NCI-H2107 treated with DMSO at 0.1 percent for 48 hours (cell line): Measurements from ENCODE around the gene LYZL2.
"Not testable (repeated sequence)": the region's sequence is repeated elsewhere in the genome, so short reads cannot be mapped to it uniquely, and the experiment has no call there.

ENCODE experiments used
- DNase-seq: peaks from one replicate; lab custom pipeline; 2025; ENCODE audit not compliant: unreplicated experiment; lab: John Stamatoyannopoulos, UW

The LYZL2 gene

DNA sequence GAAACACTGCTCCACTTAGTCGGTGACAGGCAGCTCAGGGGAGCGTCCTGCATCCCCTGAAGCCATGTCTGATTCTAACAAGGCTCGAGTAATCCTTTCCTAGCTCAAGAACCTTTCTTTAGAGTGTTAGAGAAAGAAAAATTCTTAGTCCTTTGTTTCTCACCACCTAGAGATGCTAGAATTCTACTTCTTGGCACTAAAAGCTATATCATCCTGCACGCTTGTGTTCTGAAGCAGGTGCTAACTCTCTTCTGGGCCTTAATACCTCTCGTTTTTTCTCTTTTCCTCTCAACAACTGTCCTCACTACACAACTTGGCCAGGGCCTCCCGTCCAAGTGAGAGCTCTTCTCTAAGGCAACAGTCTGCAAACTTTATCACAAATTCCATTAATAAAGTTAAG, at the start of gene LYZL2:
Gene LYZL2, minus strand, starts transcription at position 101 of the 400 bp plus-strand sequence. CDS start 2,838 bp downstream, outside the sequence.
- no peak for DNase-seq

DNA sequence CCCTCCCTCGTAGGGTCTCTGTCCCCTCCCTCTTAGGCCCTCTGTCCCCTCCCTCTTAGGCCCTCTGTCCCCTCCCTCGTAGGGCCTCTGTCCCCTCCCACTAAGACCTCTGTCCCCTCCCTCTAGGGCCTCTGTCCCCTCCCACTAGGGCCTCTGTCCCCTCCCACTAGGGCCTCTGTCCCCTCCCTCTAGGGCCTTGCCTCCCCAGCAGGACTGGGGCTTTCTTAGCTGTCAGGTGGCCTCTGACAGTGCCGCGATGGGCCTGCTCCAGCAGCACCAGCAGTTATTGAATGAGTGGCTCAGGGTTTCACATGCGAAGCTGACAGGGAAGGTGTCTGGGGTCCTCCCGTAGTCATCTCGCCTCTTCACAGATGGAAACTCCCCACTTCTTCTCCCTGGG, 48.1 kb upstream of the LYZL2 start:
- DNase-seq = not testable (repeated sequence)

DNA sequence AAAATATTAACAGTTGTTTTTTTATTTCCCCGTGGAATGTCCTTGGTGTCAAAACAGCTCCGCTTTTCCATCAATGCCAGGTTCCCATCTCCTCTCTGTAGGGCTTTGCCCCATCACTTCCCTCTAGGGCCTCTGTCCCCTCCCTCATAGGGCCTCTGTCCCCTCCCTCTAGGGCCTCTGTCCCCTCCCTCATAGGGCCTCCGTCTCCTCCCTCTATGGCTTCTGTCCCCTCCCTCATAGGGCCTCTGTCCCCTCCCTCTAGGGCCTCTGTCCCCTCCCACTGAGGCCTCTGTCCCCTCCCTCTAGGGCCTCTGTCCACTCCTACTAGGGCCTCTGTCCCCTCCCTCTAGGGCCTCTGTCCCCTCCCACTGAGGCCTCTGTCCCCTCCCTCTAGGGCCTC, 47.6 kb upstream of the LYZL2 start:
- not testable (repeated sequence) for DNase-seq

DNA sequence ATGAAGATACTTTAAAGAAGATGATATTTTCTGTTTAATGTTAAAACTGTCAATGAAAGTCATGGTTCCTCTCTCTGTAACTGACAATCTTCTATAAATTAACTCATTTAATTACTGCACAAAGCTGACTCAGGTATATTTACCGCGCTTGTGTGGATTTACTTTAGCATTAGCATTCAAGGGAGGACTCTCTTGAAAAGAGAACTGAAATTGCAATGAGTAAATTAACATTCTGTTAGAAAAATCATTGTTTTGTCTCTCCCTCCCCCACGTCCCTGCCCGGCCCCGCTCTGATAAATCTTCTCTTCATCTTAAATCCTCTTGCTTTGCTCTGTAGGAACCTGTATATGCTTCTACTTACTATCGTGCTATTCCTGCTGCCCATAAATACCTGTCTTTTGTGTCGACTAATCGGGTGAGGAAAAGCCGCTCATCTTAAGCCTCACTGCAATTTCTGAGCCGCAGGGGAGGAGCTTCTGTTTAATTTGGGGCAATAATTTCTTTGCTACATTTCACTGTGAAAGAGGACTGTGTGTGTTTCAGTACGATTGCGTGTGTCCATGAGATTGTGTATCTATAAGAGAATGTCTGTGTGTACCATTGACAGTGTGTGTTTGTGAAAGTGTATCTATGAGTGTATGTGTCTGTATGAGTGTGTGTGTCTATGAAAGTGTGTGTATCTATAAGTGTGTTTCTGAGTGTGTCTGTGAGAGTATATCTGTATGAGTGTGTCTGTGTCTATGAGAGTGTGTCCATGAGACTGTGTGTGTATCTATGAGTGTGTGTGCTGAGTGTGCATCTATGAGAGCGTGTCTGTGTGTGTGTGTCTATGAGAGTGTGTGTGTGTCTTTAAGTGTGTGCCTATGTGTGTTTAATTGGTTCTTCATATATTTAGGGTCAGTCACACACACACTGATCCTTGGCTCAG, 46.5 kb upstream of the LYZL2 start:
- DNase-seq = no peak

DNA sequence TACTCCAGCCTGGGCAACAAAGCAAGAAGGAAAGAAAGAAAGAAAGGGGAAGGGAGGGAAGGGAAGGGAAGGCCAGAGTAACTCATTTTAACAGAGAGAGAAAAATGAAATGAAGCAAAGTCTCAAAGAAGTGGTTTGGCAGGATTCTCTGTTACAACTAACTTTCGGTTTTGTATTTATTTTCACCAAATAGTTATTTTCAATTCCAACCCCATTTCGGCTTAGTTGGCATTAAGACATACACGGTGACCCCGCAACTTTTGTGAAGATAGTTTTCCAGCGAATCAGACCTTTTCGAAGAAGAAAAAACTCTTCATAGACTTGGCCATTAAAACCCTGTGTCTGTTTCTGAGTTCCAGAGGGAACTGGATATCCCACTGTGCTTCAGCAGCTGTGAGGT, 45.2 kb upstream of the LYZL2 start:
- no peak for DNase-seq

DNA sequence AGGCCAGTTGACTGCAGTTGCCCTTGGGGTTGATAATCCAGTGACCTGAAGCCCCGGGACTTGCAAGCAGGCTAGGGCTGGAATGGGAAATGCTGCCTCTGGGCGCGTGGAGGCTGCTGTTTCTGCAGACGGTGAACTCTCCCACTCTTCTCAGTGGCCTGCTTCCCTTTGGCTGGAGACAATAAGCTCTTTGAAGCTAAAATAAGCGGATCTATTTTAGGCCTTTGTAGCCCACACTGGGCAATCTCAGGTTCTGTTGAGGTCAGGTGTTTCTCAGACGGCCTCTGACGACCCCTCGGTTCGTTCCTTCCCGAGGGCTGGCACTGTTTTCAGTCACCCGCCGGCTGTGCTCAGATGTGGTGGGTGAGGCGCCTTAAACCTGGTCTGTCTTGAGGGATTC, 43.7 kb upstream of the LYZL2 start:
- not testable (repeated sequence) for DNase-seq

DNA sequence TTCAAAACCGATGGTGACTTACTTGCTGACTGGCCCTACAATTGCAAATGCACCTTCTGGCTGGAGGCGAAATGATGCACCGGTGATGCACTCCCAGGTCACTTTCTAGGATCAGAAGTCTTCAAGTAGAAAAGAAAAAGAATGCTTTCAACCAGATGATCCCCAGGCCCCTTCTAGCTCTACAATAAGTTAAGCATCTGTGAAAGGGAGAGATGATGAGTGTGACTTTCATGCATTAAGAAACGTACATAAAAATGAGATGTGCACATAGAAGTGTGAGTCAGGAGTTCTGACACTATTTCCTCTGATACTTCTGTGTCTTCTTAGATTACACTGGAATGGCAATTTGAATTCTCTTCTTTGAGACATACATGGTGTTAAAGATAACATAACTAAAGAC, 42.8 kb upstream of the LYZL2 start:
- DNase-seq = not testable (repeated sequence)

DNA sequence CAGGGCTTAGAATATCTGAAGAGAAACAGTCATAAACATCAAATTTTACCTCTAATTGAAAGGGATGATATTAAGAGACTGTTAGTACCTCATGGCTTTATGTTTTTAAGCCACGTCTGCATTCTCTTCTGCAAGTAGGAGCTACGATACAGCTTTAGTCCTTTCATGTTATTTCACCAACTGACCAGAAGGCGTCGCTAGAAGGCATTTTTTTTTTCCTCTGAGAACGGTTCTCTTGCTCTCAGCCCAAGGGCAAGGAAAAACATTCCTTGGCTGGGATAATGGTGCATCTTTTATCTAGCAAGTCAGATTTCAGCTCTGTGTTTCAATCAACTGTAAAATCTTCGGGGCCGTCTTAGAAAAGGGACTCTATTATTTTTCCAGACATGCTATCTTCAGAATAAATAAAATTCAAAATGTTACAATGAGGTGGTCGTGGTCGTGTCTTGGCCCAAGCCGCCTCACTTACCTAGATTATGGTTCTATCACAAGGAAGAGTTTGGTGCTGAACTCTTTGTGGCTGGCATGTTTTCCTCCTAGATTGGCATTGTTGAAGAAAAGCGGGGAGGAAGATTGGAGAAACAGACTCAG, 41.6 kb upstream of the LYZL2 start:
- DNase-seq = peak; percentile 31

DNA sequence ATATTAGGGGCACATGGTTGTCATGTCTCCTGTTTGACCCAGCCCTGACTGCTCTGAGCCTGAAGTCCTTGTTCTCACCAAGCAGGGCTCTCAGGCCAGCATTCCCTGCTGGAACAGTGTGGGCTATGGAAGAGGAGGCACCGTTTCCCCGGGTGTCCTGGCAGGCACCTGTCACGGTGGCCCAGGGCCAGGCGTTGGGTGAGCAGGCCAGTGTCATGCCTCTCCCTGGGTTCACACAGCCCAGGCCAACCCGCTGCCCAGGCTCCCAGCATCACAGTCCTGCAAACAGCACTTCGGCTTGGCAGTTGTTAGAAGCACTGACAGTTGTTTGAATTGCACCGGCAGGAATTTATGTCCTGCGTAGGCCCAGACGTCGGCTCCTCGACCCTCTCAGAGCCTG, 38.4 kb upstream of the LYZL2 start:
- DNase-seq = not testable (repeated sequence)

DNA sequence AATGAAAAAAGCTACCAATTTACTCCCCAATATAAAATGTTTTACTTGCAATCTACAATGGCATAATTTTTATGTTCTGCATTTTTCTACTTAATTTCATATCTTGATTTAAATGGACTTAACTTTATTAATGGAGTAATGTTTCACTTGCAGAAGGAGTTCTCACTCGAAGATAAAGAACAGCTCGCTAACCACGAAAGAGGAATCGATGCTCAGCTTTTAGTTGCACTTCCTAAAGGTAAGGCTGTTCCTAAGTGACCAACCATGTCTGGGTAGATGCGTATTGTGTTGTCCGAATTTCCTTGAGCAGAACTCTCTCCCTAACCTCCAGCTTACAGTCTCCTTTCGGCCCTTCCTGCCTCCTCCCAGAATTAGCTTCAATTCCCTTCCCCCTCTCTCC, 33.9 kb upstream of the LYZL2 start:
- DNase-seq = not testable (repeated sequence)

DNA sequence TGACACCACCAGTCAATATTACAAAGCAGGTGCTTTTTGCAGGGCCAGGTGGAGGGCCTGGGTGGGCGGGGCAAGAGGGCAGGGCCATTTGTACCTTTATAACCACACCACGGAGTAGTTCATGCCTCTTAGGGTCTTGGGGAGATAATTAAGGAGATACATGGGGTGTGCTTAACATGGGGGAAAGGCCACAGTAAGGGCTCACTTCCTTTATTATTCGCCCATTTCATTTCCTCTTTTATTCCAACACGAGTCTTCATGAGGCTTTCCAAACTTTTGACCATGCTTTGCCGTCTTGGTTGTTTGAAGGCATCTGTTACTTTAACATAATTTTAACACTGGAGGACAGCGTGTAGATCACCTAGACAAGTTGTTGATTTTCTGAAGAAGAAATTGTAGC, 33.3 kb upstream of the LYZL2 start:
- DNase-seq = no peak

DNA sequence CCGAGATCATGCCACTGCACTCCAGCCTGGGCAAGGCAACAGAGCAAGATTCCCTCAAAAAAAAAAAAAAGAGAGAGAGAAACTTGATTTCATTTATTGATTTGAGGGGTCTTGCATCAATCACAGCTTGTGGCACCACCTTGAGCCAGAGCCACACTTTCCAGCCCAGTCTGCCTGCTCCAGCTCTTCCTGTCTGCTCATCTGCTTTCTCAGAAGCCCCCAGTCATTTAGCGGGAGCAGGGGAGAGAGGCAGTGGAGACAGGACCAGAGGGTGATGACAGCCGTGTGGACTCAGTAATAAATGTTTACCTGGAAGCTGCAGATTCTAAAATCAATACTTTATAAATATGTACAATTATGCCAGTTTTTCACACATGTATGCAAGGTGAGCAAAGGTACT, 30.8 kb upstream of the LYZL2 start:
- not testable (repeated sequence) for DNase-seq

DNA sequence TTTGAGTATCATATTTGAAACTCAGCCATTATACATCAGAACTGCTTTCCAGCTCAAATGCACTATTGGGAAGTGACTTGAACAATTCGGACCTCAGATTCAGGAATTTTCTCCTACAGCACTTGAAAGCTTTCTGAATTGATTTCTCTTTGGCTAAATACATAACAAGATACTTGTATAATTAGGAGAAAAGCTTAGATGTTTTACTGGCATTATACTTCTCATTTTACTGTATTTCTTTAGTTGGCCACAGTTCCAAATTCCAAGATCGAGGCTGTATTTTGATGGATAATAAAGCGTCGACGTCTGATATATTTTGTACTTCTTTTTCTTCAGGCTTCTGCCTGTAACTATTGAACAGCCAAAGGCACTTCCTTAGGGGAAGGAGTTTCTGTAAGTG, 26.7 kb upstream of the LYZL2 start:
- no peak for DNase-seq

DNA sequence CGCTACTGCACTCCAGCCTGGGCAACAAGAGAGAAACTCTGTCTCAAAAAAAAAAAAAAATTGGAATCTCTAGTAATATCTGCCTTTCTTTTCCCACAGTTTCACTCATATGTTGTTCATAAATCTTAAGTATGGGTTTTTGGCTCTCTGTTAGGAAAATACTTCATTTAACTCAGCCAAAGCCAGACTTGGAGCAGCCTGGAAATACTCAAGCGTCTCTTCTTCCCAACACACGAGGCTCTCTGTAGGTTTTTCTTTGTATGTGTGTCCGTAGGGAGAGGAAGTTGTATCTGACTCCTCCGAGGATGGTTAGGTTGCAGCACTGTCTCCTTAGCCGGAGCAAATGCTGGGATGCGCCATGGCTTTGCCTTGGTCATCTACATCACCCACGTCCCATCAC, 25.4 kb upstream of the LYZL2 start:
- not testable (repeated sequence) for DNase-seq

DNA sequence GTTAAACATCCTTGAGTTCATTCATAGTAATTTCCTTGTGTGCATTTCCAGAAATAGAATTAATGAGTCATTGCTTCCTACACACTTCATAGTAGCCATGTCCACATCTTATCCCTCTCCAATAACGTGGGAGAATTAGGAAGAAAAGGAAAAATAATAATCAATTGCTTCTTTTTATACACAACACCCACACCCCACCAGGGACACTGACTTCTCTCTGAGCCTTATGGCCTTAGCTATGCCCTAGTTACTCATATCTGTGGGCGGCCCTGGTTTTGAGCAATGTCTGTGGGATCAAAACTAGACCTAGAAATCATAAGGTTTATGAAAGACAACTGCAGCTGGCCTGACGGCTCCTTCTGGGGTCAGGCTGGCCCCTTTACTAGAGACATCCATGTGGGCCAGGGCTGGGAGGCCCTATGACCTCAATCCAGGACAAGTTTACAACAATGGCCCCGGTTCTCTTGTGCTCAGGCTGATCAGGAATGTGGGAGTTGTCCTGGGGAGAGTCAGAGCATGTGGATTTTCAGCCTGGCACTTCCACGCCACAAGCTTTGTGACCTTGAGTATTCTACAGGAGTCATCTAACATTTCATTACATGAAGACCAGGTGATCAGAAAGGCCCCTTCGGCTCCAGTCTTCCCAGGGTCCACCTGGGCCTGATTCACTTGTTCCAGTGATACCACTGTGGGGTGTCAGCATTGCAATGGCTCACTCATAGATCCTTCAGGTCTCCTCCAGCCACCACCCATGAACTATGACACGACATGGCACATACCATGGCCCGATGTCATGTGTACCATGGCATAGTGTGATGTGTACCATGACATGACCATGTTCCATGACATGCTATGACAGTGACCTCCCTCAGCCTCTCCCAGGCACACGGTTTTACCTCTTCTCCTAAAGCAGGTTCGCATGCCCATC, 22.2 kb upstream of the LYZL2 start:
- not testable (repeated sequence) for DNase-seq

DNA sequence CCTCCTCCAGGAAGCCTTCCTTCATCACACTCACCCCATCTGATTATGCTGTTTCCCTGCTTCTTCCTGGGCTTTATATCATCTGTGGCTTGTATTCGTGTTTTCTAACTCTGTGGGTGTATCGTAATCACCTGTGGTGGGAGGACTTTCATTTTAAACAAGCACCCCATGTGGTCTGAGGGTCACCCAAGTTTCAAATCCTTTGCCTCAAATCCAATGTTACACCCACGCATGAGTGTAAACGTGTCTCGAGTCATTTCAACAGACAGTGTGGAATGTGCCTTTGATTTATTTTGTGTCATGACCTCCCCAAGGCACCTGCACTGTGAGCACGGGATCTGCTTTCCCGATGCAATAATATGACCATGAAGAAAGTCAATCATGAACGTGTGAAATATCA, 17.5 kb upstream of the LYZL2 start:
- no peak for DNase-seq

DNA sequence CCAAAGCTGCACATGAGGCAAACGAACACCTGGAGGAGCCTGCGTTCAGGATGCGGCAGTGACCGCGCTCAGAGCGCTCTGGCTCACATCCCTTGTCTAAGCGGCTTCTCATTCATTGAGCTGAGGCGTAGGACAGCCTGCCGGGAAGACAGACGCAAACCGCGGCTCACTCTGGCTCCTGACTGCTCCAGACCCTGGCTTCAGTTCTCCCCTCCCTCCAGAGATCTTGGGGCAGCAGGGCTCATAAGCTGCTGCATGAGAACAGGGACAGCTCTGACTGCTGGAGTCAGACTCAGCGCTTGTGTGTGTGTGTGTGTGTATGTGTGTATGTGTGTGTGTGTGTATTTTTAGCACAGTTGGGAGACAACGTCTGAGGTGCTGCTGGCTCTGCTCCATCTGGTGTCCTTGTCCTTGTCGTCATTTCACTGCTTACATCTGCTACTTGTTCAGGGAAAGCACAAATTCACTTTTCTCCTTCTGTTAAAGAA, 15.8 kb upstream of the LYZL2 start:
- peak; percentile 4 for DNase-seq

DNA sequence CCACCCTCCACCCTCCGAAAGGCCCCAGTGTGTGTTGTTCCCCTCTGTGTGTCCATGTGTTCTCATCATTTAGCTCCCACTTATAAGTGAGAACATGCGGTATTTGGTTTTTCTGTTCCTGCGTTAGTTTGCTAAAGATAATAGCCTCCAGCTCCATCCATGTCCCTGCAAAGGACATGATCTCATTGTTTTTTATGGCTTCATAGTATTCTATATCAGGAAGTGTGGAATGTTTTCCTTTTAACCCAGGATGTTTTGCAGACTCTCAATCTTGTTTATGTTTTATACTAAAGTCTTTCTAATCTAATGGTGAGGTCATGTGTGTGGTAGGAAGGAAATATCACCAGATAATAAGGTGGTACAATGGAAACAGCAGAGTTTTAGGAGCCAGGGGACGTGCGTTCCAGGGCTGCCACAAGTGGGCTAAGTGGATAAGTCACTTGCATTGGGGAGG, 14.9 kb upstream of the LYZL2 start:
- not testable (repeated sequence) for DNase-seq

DNA sequence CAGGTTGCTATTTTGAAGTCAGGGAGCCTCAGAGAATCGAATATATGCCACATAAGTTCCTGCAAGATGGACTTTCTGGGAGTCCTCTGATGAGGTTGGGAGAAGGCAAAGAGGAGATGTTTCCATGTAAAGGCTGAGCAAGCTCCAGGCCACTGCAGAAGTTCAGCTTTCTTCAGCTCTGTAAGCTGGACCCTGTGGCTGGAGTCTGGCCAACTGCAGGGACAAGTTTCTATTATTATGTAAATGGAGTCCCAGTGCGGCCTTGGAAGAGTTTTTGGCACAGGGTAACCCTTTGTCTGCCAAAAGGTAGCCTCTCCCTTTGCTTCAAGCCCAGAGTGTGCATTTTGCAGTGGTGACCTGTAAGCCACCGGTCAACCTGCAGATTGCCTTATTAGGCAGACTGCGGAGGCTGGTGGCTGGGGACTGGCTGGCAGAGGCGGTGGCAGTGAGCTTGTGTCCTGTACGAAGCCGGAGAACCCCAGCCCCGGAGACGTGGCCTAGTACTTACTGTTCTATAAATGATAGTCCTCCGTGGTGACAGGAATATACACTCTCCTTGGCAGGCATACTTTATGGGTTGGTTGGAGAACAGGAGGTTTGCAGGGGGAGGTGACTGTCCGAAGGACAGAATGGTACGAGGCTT, 14.1 kb upstream of the LYZL2 start:
- not testable (repeated sequence) for DNase-seq

DNA sequence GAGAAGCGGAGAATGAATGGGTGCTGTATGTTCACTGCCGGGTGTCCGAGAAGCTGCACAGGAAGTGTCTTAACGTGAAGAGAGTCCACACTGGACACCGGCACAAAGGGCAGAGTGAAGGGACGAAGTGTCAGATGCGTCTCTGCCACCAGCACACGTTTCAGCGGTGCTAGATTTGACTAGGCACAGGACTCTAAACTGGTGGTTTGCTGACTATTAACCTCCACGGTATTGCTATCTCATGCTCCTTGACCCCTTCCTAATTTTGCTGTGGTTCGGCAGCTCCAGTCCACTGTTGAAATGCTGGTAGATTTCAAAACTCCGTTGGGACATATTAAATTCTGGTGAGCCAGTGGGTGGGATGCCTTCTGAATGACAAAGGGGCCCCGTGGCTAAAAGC, 13.3 kb upstream of the LYZL2 start:
- not testable (repeated sequence) for DNase-seq
